Measurements from ENCODE around the gene MRPS2. TPM values are rescaled to one million over a fixed set of nuclear protein-coding genes. Genes with fewer than 3 reads are reported as not detected.

The MRPS2 gene
- total RNA-seq, 1 experiment from 2014 or later, result 65.5 TPM

DNA sequence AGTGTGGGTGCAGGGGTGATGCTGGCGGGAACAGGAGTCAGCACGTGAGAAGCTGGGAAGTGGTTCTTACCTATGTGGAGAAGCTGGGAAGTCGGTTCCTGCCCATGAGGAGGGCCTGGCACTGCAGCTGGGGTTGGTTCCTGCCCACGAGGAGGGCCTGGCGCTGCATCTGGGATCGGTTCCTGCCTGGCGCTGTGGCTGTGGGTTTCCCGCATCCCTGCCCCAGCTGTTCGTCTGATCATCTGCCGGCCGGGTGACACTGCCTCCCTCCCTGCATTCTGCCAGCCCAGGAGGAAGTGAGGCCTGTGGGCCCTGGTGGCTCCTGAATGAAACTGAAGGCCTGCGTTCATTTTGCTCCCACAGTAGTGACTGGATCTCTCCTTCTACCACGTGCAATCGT, 50.5 kb downstream of the MRPS2 start:
- CTCF ChIA-PET, result no interaction called here

DNA sequence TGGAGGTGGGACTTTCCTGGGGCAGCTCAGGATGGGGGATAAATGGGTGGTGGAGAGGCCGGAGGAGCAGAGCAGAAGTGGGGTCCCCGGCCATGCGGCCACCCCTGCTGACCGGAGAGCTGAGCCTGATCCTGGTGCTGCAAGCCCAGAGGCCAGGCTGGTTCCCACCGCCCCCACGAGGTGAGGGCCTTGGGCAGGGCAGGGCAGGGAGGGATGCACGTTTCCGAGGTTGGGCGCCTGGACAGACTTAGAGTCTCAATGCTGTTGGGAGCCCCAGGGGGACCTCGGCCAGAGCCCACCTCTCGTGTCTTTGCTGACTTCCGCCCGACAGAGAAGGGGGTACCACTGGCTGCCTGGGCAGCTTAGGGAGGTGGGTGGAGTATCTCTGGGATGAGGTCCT, 51.0 kb downstream of the MRPS2 start:
- no peak for DNase-seq
- H3K4me1 ChIP-seq, result no peaks in the 10 kb centered on the region
- H3K27me3 Mint-ChIP-seq (ENCODE audit: insufficient read depth, unreplicated experiment), result no peaks in the 10 kb centered on the region
- H3K36me3 ChIP-seq (ENCODE audit: control insufficient read depth, insufficient read depth, low read length), result no peaks in the 10 kb centered on the region
- peaks cover 8% of the 10 kb centered on the region for H3K9me3 Mint-ChIP-seq (ENCODE audit: unreplicated experiment)
- H3K4me3 Mint-ChIP-seq (ENCODE audit: unreplicated experiment), result no peak overlapping the region
- intact Hi-C loops (cut with micrococcal nuclease; ENCODE audit: unreplicated experiment), result no loop called here
- H3K4me1 Mint-ChIP-seq (ENCODE audit: low read depth, unreplicated experiment), result no peaks in the 10 kb centered on the region
- TF ChIP-seq, protein P1, sequence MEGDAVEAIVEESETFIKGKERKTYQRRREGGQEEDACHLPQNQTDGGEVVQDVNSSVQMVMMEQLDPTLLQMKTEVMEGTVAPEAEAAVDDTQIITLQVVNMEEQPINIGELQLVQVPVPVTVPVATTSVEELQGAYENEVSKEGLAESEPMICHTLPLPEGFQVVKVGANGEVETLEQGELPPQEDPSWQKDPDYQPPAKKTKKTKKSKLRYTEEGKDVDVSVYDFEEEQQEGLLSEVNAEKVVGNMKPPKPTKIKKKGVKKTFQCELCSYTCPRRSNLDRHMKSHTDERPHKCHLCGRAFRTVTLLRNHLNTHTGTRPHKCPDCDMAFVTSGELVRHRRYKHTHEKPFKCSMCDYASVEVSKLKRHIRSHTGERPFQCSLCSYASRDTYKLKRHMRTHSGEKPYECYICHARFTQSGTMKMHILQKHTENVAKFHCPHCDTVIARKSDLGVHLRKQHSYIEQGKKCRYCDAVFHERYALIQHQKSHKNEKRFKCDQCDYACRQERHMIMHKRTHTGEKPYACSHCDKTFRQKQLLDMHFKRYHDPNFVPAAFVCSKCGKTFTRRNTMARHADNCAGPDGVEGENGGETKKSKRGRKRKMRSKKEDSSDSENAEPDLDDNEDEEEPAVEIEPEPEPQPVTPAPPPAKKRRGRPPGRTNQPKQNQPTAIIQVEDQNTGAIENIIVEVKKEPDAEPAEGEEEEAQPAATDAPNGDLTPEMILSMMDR (IDR thresholded peaks at IDR 0.05; ENCODE audit: insufficient read depth in 1 of 2, low read depth in 1 of 2, low read length in 1 of 2, severe bottlenecking in 1 of 2, unreplicated experiment in 1 of 2), result no peak
- H3K27me3 ChIP-seq (replicated peaks; ENCODE audit: control insufficient read depth, insufficient read depth, low read length), result no peaks in the 10 kb centered on the region
- ChIA-PET CTCF (interaction anchor here (0.8 kb wide), 1 partner anchor 55 kb away, joined by 9 read pairs; no protein-coding TSS in a partner anchor), POLR2A (no interaction called here)
- no TSS peak for BruUV-seq (replicated peaks)
- no peaks in the 10 kb centered on the region for H3K9me3 ChIP-seq
- H3K27ac Mint-ChIP-seq (ENCODE audit: unreplicated experiment), result no peak overlapping the region
- no peaks in the 10 kb centered on the region for H3K36me3 Mint-ChIP-seq (ENCODE audit: insufficient read depth, unreplicated experiment)
- no peak overlapping the region for H3K4me3 ChIP-seq (ENCODE audit: low read depth, low read length)

More for the DNA sequence above, 50.5 kb downstream of the MRPS2 start:
- Histone ChIP-seq H3K4me3 (ENCODE audit: low read depth, low read length) (no peak overlapping the region), H3K4me1 (no peaks in the 10 kb centered on the region), H3K9me3 (no peaks in the 10 kb centered on the region), H3K27me3 (replicated peaks; ENCODE audit: control insufficient read depth, insufficient read depth, low read length) (no peaks in the 10 kb centered on the region), H3K36me3 (ENCODE audit: control insufficient read depth, insufficient read depth, low read length) (no peaks in the 10 kb centered on the region)
- Mint-ChIP-seq H3K36me3 (ENCODE audit: insufficient read depth, unreplicated experiment) (no peaks in the 10 kb centered on the region), H3K27ac (ENCODE audit: unreplicated experiment) (no peak overlapping the region), H3K27me3 (ENCODE audit: insufficient read depth, unreplicated experiment) (no peaks in the 10 kb centered on the region), H3K4me1 (ENCODE audit: low read depth, unreplicated experiment) (no peaks in the 10 kb centered on the region), H3K9me3 (ENCODE audit: unreplicated experiment) (peaks cover 8% of the 10 kb centered on the region), H3K4me3 (ENCODE audit: unreplicated experiment) (no peak overlapping the region)
- TF ChIP-seq, protein P1 (IDR thresholded peaks at IDR 0.05; ENCODE audit: insufficient read depth in 1 of 2, low read depth in 1 of 2, low read length in 1 of 2, severe bottlenecking in 1 of 2, unreplicated experiment in 1 of 2), result no peak
- POLR2A ChIA-PET, result no interaction called here
- intact Hi-C loops (cut with micrococcal nuclease; ENCODE audit: unreplicated experiment), result no loop called here
- no TSS peak for BruUV-seq (replicated peaks)
- no peak for DNase-seq

DNA sequence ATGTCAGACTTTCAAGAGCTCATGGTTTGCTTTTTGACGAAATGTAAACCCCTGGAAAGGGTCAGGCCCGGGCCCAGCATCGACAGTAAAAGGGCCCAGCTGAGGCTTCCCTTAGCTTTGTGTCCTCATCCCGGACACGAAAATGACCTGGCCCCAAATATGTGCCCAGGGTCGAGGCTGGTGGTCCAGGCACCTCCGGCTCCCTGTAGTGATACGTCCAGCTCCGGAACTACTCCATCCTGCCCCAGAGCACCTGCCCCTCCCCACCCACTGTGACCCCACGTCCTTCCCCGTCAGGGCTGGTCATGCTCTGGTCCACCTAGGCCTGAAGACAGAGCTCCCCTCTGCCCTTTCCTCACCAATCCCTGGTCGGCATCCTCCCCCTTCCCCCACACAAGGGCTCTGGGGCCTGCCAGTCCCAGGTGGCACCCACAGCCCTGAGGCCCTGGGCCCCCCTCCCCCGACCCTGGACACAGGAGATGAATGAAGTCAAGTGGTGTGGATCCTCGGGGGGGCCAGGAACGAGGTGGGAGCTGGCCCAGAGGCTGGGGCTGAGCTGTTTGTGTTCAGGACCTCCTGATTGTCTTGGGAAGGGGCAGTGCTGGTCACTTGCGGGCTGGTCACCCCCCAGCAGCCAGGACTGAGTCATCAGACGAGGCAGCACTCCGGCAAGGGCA, 51.7 kb downstream of the MRPS2 start:
- Mint-ChIP-seq H3K36me3 (ENCODE audit: insufficient read depth, unreplicated experiment) (no peaks in the 10 kb centered on the region), H3K4me3 (ENCODE audit: unreplicated experiment) (no peak overlapping the region), H3K9me3 (ENCODE audit: unreplicated experiment) (peaks cover 8% of the 10 kb centered on the region), H3K4me1 (ENCODE audit: low read depth, unreplicated experiment) (no peaks in the 10 kb centered on the region), H3K27me3 (ENCODE audit: insufficient read depth, unreplicated experiment) (no peaks in the 10 kb centered on the region), H3K27ac (ENCODE audit: unreplicated experiment) (no peak overlapping the region)
- TF ChIP-seq, protein P1 (IDR thresholded peaks at IDR 0.05; ENCODE audit: insufficient read depth in 1 of 2, low read depth in 1 of 2, low read length in 1 of 2, severe bottlenecking in 1 of 2, unreplicated experiment in 1 of 2), result no peak
- no peaks in the 10 kb centered on the region for H3K9me3 ChIP-seq
- no peak overlapping the region for H3K4me3 ChIP-seq (ENCODE audit: low read depth, low read length)
- DNase-seq, result no peak
- CTCF ChIA-PET, result interaction anchor here (0.8 kb wide), 1 partner anchor 54 kb away, joined by 9 read pairs; no protein-coding TSS in a partner anchor
- no peaks in the 10 kb centered on the region for H3K4me1 ChIP-seq
- BruUV-seq (replicated peaks), result no TSS peak
- no peaks in the 10 kb centered on the region for H3K36me3 ChIP-seq (ENCODE audit: control insufficient read depth, insufficient read depth, low read length)
- no peaks in the 10 kb centered on the region for H3K27me3 ChIP-seq (replicated peaks; ENCODE audit: control insufficient read depth, insufficient read depth, low read length)
- intact Hi-C loops (cut with micrococcal nuclease; ENCODE audit: unreplicated experiment), result no loop called here
- POLR2A ChIA-PET, result no interaction called here

Measured in Caco-2 (cell line).